Measurements from ENCODE around the gene VPS41.

- TF ChIP-seq CTCF (IDR thresholded peaks at IDR 0.05; ENCODE audit: low read depth, low read length) (no peak), POLR2A (IDR thresholded peaks at IDR 0.05; ENCODE audit: extremely low read depth, insufficient read length) (no peak)
Measured at GRCh38 chr7:38840736-38841460, 68.1 kb downstream of the VPS41 start.

Data from NB4 (cell line).